GM18868 (cell line): ENCODE results near the gene FOXF1.

ENCODE experiments used
- ATAC-seq: cut with Tn5 transposase; IDR thresholded peaks from one replicate; pipeline ENCODE4 v1.9.1; 2021; ENCODE audit warnings: mild to moderate bottlenecking, moderate library complexity; ENCODE audit not compliant: unreplicated experiment

FOXF1 gene

DNA sequence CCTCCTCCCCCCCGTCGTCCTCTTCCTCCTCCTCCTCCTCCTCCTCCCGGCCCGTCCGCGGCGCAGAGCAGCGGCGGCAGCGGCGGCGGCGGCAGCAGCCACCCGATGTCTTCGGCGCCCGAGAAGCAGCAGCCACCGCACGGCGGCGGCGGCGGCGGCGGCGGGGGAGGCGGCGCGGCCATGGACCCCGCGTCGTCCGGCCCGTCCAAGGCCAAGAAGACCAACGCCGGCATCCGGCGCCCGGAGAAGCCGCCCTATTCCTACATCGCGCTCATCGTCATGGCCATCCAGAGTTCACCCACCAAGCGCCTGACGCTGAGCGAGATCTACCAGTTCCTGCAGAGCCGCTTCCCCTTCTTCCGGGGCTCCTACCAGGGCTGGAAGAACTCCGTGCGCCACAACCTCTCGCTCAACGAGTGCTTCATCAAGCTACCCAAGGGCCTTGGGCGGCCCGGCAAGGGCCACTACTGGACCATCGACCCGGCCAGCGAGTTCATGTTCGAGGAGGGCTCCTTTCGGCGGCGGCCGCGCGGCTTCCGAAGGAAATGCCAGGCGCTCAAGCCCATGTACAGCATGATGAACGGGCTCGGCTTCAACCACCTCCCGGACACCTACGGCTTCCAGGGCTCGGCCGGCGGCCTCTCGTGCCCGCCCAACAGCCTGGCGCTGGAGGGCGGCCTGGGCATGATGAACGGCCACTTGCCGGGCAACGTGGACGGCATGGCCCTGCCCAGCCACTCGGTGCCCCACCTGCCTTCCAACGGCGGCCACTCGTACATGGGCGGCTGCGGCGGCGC lies at the start of gene FOXF1:
Gene FOXF1, plus strand, starts transcription at position 63 of the 797 bp plus-strand sequence. Its CDS starts 43 bp downstream, at position 106.
- no peak for ATAC-seq

DNA sequence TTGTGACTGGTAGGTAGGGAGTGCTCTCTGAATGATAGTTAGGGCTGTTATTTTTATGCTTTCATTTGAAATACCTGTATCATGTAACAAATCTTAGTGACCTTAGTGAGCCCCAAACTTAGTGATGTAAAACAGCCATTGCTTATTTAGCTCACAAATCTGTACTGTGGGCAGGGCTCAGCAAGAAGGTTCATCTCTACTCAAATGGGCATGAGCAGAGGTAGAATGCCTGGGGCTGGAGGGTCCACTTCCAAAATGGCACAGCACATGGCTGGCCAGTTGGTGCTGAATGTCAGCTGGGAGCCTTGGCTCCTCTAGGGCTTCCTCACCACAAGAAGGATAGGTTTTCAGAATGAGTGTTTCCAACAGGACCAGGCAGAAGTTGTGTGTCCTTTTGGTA lies 49.3 kb upstream of the FOXF1 start:
- ATAC-seq = no peak

DNA sequence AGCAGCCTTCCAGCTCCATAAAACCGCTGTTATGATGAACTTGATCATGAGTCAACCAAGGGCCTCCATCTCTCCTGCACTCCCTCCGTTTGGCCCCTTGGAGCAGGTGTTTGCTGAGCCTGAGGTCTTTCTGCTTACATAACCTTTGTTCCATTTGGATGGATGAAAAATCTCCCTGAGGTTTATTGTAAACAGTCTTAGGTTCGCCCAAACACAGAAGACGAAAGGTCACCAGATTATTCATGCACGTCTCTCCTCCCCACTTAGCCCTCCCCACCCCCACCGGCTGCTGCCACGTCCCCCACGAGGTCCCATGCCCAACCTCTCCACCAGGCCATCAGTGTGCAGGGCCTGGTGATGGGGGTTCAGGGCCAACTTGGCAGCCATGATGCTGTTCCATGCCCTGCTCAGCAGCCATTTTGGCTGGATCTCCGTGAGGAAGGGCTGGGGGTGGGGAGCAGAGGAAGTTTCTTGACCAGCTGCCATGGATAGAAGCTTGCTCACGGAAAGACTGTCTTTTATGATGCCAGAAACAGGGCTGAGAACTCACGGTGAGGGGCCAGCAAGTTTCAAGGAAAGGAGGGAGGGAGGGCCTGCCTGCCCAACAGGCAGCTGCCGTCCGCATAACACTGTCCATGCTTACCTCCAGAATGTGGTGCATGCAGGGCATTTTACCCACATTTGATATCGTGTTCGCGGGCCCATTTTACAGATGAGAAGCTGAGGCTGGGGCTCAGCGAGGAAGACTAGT lies 47.8 kb upstream of the FOXF1 start:
- ATAC-seq = no peak

DNA sequence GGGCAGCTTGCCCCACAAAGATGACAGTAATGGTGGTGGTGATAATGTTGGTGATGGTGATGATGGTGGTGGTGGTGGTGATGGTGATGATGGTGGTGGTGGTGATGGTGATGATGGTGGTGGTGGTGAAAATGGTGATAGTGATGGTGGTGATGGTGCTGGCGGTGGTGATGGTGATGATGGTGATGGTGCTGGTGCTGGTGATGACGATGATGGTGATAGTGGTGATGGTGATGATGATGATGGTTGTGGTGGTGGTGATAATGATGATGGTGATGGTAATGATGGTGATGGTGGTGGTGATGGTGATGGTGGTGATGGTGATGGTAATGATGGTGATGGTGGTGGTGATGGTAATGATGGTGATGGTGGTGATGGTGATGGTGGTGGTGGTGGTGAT lies 46.3 kb upstream of the FOXF1 start:
- no peak for ATAC-seq

DNA sequence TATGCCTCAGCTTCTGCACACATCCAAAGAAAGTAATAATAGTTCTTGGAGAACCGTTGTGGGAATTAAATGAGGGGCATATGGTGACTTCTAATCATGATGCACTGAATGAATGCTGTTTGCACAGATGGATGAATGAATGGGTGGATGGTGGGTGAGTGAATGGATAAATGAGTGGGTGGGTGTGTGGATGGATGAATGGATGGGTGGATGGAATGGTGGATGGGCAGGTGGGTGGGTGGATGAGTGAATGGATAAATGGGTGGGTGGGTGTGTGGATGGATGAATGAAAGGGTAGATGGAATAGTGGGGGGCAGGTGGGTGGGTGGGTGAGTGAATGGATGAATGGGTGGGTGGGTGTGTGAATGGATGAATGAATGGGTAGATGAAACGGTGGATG lies 44.9 kb upstream of the FOXF1 start:
- no peak for ATAC-seq

DNA sequence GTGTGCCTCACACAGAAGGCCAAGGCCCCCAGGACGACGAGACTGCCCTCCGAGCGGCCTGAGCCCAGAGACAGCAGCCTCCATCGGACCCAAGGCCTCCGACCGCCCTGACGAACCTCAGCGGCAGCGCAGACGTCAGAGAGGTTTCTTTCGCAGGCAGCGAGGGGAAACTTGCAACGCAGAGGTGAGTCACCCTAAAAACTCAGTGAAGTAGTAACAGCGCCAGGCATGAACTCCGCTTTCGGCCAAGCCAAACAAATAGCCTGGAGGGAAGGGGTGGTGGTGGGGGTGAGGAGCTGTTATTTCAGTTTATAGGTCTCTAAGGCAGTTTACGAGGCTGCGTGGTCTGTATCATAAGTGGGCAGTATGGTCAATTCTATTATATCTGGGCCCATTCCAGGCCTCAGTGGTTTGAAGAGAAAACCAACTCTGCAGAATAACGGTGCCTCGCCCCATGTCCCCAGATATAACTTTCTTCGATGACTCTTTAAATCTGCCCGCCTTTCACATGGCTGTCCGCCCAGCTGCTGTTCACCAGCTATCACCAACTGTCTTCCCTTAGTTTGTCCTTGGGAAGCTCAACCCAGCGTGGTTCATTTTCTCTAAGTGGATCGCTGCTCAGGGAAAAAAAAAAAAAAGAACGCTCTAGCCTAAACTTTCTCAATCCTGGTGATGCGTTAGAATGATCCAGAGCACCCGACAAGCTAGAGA lies 43.5 kb upstream of the FOXF1 start:
- no peak for ATAC-seq

DNA sequence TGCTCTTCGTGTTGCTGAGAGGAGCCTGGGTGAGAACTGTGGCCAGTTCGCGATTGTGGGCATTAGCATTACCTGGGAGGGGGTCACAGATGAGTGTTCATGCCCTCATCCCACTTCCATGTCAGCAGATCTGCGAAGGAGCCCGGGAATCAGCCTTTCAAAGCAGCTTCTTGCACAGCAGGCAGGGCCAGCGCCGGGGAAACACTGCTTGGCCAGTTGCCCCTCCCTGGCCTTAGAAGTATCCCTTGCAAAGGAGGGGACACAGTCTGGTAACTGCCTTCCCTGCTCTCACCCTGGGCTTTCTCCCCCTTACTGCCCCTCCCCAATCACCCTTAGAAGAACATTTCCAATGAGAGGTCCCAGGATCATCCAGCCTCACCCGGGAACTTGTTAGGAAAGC lies 42.8 kb upstream of the FOXF1 start:
- no peak for ATAC-seq

DNA sequence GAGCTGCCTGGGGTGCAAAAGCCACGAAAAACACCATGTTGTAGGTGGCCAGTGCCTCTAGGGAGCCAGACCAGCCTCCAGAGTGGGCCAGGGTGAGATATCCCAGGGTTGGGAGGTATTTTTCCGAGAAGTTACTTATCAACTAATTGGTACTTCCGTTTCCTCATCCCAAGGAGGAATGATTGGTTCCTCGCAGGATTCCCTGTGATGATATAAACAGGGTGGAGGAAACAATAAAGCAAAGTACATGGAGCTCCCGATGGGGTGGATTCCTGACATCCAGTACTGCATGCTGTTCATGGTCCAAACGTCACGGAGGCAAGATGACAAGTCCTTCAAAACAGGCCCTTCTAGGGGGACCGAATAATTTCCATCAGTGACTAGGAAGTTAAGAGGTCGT lies 39.4 kb upstream of the FOXF1 start:
- no peak for ATAC-seq

DNA sequence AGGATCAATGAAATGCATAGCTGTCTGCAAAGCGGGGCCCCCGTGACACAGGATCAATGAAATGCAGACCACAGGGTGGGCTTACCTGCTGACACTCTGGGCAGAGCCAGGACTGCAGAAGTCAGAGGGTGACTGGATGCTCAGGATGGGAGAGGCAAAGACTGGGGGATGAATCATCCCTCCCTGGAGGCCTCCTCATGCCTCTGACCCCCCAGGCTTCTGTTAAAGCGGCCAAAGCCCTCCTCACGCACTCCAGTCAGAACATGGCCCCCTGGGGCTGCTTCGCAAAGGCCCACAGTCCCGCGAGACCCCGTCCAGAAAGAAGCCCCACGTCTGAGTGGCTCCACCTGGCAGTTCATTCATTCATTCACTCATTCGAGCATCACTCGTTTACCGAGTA lies 38.4 kb upstream of the FOXF1 start:
- no peak for ATAC-seq

DNA sequence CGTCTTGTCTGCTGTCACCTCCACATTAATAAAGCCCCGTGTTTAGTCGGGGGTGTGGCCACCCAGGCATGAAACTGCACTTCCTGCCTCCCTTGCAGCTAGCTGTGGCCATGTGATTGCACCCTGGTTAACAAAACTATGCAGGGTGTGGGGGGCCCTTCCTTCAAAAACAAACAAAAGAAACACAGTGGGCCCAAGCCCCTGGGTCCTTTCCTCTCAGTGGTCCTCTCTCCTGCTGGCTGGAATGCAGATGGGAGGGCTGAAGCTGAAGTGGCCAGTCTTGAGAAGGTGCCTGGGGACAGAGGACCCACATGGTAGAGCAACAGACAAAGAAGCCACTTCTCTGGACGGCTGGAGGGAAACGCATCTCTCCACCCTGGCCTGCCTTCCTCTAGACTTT lies 38.0 kb upstream of the FOXF1 start:
- no peak for ATAC-seq

DNA sequence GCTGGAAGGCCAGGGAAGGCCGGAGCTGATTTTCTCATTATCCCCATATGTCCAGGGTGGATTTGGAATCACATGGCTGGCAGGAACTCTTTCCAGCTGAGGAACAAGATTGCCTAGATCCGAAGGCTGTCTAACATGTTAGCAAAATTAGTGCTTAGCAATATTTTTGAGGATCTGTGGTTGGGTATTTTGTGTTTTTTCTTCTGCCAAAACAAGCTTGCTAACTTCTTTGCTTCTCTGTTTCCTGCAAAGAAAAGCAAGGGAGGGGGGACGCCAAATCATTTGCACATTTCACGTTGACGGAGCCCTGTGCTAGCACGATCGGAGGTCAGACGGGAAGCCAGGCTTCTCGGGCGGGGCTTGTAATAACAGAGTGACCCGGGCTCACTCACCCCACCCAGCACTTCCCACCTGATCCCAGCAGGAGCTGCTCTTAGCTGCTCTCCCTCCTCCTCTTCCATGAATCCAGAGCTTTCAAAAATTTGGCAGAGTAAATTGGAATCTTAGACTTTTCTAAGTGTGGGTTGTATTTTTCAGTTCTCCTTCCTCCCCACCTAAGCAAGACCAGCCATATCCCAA lies 33.3 kb upstream of the FOXF1 start:
- ATAC-seq = no peak

DNA sequence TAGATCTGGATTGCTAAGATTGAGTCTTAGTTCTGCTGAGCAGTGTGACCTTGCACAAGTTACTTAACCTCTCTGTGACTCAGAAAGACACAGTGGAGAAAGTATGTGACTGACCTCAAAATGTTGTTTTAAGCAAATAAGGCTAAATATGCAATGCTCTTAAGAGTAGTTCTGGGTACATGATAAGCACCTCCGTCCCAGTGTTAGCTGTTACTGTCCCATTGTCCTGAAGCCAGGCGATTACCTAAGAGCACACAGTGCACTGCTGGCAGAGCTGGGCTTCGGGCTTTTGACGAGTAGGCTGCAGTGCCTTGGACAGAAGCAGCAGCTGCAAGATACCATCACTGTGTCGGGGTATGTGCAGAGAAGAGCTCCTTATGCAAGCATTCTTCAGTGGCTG lies 32.7 kb upstream of the FOXF1 start:
- no peak for ATAC-seq

DNA sequence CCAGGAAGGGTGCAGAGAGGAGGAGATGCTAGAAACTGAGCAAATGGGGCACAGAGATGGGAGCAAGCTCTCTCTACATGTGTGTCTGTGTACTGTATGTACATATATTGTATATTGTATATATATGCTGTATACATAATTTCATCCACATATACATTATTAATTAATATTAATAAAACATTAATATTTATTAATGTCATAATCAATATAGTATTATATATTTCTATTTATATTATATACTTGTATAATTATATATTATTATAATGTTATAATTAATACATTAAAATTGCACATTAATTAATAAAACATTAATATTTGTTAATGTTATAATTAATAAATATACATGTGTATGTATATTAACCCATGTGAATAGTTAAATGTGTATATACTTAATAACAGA lies 31.5 kb upstream of the FOXF1 start:
- no peak for ATAC-seq

DNA sequence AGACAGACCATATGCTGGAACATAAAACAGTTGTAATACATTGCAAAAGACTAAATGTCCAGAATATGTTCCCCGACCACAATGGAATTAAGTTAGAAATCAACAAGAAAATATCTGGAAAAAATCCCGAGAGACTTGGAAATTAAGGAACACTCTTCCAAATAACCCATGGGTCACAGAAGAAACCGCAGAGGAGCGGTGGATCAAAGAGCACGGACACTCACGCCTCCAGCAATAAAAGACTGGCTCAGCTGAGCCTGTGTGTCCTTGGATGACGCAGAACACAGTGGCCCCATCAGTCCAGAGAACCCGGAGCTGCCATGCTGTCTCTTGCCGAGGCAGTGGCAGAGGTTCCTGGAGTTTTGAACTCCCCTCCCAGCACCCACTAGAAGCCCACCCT lies 30.9 kb upstream of the FOXF1 start:
- ATAC-seq = no peak

DNA sequence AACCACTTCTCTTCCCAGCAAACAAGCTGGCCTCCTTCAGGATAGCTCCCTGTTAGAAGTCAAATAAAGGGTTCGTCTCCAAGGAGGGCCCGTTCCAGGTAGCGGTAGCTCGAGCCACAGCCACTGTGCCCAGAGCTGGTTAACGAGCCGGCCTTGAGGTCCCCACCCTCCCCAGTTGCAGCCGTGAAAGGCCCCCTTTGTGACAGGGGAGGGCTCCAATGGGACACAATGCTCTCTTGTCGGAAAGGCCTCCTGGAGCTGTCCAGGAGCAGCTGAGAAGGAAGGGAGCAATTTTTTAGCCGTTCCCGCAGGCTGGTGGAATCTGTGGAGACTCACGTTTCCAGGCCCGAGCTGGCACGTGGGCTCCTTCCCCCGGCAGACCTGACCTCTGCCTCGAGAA lies 29.9 kb upstream of the FOXF1 start:
- ATAC-seq = no peak

DNA sequence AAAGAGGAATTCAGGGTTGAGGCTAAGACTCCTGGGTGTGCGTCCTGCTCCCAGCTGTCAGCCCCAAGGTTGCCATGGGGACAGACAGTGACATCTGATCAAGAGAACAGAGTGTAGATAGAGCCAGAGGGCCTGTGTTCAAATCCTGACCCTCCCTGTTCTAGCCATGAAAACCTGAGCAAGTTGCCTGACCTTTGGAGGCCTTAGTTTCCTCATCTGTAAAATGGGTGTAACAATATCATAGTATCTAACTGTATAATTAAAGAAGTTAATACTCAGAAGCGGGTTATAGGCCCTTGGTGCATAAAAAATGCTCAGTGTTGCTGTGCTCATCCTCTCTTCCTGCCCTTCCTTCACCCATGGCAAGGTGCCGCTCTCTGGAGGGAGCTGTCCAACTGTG lies 28.7 kb upstream of the FOXF1 start:
- no peak for ATAC-seq

DNA sequence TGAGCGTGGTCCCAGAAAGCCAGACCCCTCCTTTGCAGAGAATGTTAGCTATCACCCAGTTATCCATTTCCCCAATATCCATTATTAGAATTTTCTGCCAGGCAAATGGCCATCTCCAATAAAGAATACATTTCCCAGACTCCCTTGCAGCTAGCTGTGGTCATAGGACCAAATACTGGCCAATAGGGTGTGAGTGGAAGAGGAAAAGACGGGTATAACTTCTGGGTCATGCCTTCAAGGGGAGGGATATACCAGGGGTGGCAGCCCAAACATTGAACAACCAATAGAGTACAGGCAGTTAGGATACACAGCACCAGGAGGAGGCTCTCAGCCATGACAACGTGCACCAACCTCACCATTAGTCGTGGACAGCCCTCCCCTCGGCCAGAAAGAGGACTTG lies 26.1 kb upstream of the FOXF1 start:
- ATAC-seq = no peak

DNA sequence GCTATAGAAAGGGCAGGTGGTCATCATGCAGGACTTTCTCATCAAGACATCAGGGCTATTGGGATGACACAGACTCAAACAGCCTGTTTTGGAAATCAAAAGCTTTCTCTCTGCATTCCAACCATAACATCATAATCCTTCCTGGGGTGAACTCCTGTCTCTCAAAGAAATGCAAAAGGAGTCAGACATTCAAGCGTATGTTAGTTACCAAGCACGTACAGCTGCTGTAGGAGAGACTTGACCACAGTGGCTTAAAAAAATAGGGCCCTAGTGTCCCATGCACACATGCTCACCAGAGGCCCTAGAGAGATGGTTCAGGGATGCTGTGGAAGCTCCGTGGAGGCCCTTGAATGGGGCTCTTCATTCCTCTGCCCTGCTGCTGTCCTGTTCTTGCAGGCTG lies 24.6 kb upstream of the FOXF1 start:
- no peak for ATAC-seq

DNA sequence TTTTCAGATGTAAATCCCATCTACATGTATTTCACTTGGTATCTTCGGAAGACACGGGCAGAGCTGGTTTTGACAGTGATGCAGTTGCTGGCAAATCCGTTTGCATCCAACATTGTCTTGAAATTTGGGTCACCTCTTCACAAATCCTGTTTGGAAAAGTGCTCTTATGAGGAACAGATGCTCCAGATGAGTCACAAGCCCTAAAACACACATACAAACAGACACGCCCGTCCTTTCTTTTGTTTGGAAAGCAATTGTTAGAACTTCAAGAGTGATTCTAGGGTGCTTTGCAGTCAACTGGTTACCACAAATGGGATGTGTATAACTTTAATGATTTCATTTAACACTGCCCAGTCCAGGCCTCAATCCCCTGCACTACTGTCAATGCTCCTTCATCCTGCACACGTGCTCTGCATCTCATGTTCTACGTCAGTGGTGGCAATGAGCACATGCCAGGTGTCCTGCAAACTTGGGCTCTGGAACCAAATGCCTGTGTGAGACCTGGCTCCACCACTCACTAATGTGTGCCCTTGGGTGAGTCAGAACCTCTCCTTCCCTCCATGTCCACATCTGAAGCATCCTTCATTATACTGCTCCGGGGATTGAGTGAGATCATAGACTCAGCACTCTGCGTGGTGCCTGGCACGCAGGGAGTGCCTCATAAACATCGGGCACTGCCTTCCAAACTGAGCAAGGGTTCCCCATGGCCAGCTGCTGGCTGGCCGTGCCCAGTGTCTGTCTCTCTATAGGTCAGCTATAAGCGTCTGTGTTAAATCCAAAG lies 19.3 kb upstream of the FOXF1 start:
- ATAC-seq = no peak

DNA sequence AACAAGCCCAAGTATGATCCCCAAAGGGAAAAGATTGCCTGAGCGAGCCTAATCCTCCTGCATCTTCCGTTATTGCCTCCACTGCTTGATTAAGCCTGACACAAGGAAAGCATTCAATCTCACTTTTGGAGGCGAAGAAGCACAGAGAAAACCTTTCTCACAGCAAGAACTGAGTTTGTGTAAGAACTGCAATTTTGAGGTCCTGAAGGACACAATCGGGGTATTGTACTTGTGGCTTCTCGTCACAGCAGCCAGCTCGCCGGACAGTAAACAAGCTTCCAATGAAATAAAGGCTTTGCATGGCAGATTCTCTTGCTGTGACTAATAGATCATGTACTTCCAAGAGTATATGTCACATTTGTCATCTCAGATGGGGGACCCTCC lies 18.7 kb upstream of the FOXF1 start:
- ATAC-seq = no peak
